ENCODE results near the gene ERVW-1. TPM values are rescaled to one million over a fixed set of nuclear protein-coding genes. Genes with fewer than 3 reads are reported as not detected.
"Not testable (repeated sequence)": the region's sequence is repeated elsewhere in the genome, so short reads cannot be mapped to it uniquely, and the experiment has no call there.

ERVW-1 gene
- total and polyA plus RNA-seq, 2 experiments from 2014 or later, result 0.07 TPM; not detected in 1

- not testable (repeated sequence) for H3K4me1 ChIP-seq (ENCODE audit: insufficient read depth); H3K79me2 ChIP-seq (replicated peaks; ENCODE audit: insufficient read depth); H4K20me1 ChIP-seq (replicated peaks; ENCODE audit: insufficient read depth); H3F3A ChIP-seq (replicated peaks; ENCODE audit: low read depth); H3K9me3 Mint-ChIP-seq; H3K36me3 Mint-ChIP-seq (ENCODE audit: low read depth); H3K4me3 ChIP-seq; H3K4me3 Mint-ChIP-seq; H3K36me3 ChIP-seq (ENCODE audit: insufficient read depth); ATAC-seq; H3K9me2 ChIP-seq (ENCODE audit: insufficient read depth); H3K4me2 ChIP-seq; H2AFZ ChIP-seq; DNase-seq (ENCODE audit: low spot score); H3K27me3 ChIP-seq (ENCODE audit: insufficient read depth); H3K27ac Mint-ChIP-seq; H3K27me3 Mint-ChIP-seq (ENCODE audit: insufficient read depth, low read depth, poor library complexity); H3K27ac ChIP-seq (ENCODE audit: low read depth)
- peaks cover 10% of the 10 kb centered on the region for H3K4me1 Mint-ChIP-seq
Measured at GRCh38 chr7:92475851-92476590, 1.7 kb downstream of the ERVW-1 start.

GRCh38 chr7:92475261-92475770, 2.4 kb downstream of the ERVW-1 start:
- not testable (repeated sequence) for H3K4me3 ChIP-seq; H2AFZ ChIP-seq; H3K9me2 ChIP-seq (ENCODE audit: insufficient read depth); H4K20me1 ChIP-seq (replicated peaks; ENCODE audit: insufficient read depth); H3K4me3 Mint-ChIP-seq; H3K36me3 Mint-ChIP-seq (ENCODE audit: low read depth); H3K27ac Mint-ChIP-seq; H3K27me3 Mint-ChIP-seq (ENCODE audit: insufficient read depth, low read depth, poor library complexity); DNase-seq (ENCODE audit: low spot score); H3K27ac ChIP-seq (ENCODE audit: low read depth); H3K4me2 ChIP-seq; H3K36me3 ChIP-seq (ENCODE audit: insufficient read depth); H3K27me3 ChIP-seq (ENCODE audit: insufficient read depth); H3F3A ChIP-seq (replicated peaks; ENCODE audit: low read depth); ATAC-seq; H3K79me2 ChIP-seq (replicated peaks; ENCODE audit: insufficient read depth); H3K4me1 ChIP-seq (ENCODE audit: insufficient read depth); H3K9me3 Mint-ChIP-seq
- H3K4me1 Mint-ChIP-seq, result peaks cover 10% of the 10 kb centered on the region

- H3K9me3 Mint-ChIP-seq; H3K4me3 Mint-ChIP-seq; H3K27me3 ChIP-seq (ENCODE audit: insufficient read depth); DNase-seq (ENCODE audit: low spot score); H3K4me3 ChIP-seq; H3F3A ChIP-seq (replicated peaks; ENCODE audit: low read depth); H4K20me1 ChIP-seq (replicated peaks; ENCODE audit: insufficient read depth); H3K4me1 Mint-ChIP-seq; H3K27me3 Mint-ChIP-seq (ENCODE audit: insufficient read depth, low read depth, poor library complexity); H3K79me2 ChIP-seq (replicated peaks; ENCODE audit: insufficient read depth); H3K27ac Mint-ChIP-seq; H3K27ac ChIP-seq (ENCODE audit: low read depth); H3K4me1 ChIP-seq (ENCODE audit: insufficient read depth); ATAC-seq; H3K36me3 Mint-ChIP-seq (ENCODE audit: low read depth); H3K9me2 ChIP-seq (ENCODE audit: insufficient read depth); H3K36me3 ChIP-seq (ENCODE audit: insufficient read depth); H3K4me2 ChIP-seq; H2AFZ ChIP-seq: not testable (repeated sequence)
Measured at GRCh38 chr7:92473989-92474388, 3.8 kb downstream of the ERVW-1 start.

- not testable (repeated sequence) for H3K4me3 ChIP-seq; H4K20me1 ChIP-seq (replicated peaks; ENCODE audit: insufficient read depth); H2AFZ ChIP-seq; H3K4me1 Mint-ChIP-seq; H3K27me3 Mint-ChIP-seq (ENCODE audit: insufficient read depth, low read depth, poor library complexity); H3K79me2 ChIP-seq (replicated peaks; ENCODE audit: insufficient read depth); H3K27ac ChIP-seq (ENCODE audit: low read depth); DNase-seq (ENCODE audit: low spot score); H3K4me2 ChIP-seq; H3K36me3 ChIP-seq (ENCODE audit: insufficient read depth); H3K4me3 Mint-ChIP-seq; H3K27me3 ChIP-seq (ENCODE audit: insufficient read depth); H3K9me2 ChIP-seq (ENCODE audit: insufficient read depth); H3K4me1 ChIP-seq (ENCODE audit: insufficient read depth); H3F3A ChIP-seq (replicated peaks; ENCODE audit: low read depth); H3K27ac Mint-ChIP-seq; ATAC-seq
- peaks cover 23% of the 10 kb centered on the region for H3K9me3 Mint-ChIP-seq
- H3K36me3 Mint-ChIP-seq (ENCODE audit: low read depth), result peaks cover 20% of the 10 kb centered on the region
Measured at GRCh38 chr7:92468589-92468988, 9.2 kb downstream of the ERVW-1 start.
